Mesothelial cell of epicardium (in vitro differentiated cells): ENCODE results near the gene SEC61B. TPM values are rescaled to one million over a fixed set of nuclear protein-coding genes. Genes with fewer than 3 reads are reported as not detected.

Experiments
- DNase-seq, 2 experiments: peaks; one replicate each; pipeline ENCODE4 v3.0.0; 2021; ENCODE audit warnings: low spot score in 2 of 2; ENCODE audit not compliant: unreplicated experiment in 2 of 2
- H3K27ac Mint-ChIP-seq: 2 replicates; pipeline ENCODE4 v1.8.0; 2021; ENCODE audit warnings: mixed read lengths
- H3K27me3 Mint-ChIP-seq: 2 replicates; pipeline ENCODE4 v1.8.0; 2021; ENCODE audit warnings: low read depth, mixed read lengths
- H3K36me3 Mint-ChIP-seq: 2 replicates; pipeline ENCODE4 v1.8.0; 2021; ENCODE audit warnings: mixed read lengths
- H3K4me1 Mint-ChIP-seq: 2 replicates; pipeline ENCODE4 v1.8.0; 2021; ENCODE audit warnings: mixed read lengths
- H3K4me3 Mint-ChIP-seq: 2 replicates; pipeline ENCODE4 v1.8.0; 2021; ENCODE audit warnings: mild to moderate bottlenecking, moderate library complexity, mixed read lengths
- H3K9me3 Mint-ChIP-seq: 2 replicates; pipeline ENCODE4 v1.8.0; 2021; ENCODE audit warnings: mixed read lengths
- CTCF ChIP-seq: fragments of 200-600 bp; sonication (generic); IDR thresholded peaks from one replicate; pipeline ENCODE4 v1.5.0; 2021; ENCODE audit warnings: antibody characterized with exemption; ENCODE audit not compliant: unreplicated experiment
- total RNA-seq: library from RNA; stranded (reverse); gene quantifications from 3 replicates; pipeline ENCODE4 v1.2.1, GENCODE V29; 2021

The SEC61B gene
- total RNA-seq, 1 donor from 2014 or later: 132 TPM

- TF ChIP-seq CTCF: no peak
- DNase-seq: no peak
- no peaks in the 10 kb centered on the region for H3K27me3 Mint-ChIP-seq
- peaks cover 15% of the 10 kb centered on the region for H3K9me3 Mint-ChIP-seq
- H3K27ac Mint-ChIP-seq: no peak overlapping the region
- peaks cover 26% of the 10 kb centered on the region for H3K36me3 Mint-ChIP-seq
- H3K4me3 Mint-ChIP-seq: no peak overlapping the region
- no peaks in the 10 kb centered on the region for H3K4me1 Mint-ChIP-seq
Observed at GRCh38 chr9:99238331-99238730, 16.2 kb downstream of the SEC61B start.

DNA sequence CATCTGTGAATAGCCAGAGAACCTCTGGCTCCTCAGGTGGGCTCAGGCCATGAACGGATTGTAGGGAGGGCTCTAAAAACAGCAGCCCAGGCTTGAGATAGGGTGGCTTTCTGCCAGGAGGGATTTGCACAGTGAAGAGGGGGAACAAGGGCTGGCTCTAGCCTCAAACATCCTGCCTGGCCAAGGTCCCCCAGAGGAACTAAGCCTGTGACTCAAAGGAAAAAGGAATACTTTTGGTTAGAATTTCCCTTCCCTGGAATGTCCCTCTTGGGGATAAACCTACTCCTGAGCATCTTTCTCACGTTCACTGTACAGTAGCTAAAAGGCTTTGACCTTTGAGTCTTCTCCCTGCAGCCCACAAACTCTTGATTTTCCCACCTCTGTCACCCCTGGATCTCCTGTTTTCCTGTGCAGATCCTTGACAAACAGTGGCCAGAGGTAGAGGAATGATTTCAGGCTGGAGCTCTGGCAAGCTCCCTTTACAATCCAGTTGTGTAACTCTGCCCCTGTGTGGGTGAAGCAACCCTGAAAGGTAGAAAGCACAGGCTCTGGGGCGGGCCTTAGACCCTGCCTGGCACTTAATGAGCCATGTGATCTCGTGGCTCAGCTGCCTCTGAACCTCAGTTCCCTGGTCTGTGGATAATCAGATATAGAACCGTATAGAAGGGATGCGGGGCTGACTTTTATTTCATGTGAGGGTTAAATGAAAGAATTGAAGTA, 17.4 kb downstream of the SEC61B start:
- DNase-seq: no peak
- no peak for TF ChIP-seq CTCF
- H3K36me3 Mint-ChIP-seq: peaks cover 26% of the 10 kb centered on the region
- H3K4me1 Mint-ChIP-seq: no peaks in the 10 kb centered on the region
- H3K27me3 Mint-ChIP-seq: no peaks in the 10 kb centered on the region
- H3K27ac Mint-ChIP-seq: peak overlapping the region; percentile 44
- H3K4me3 Mint-ChIP-seq: no peak overlapping the region
- peaks cover 15% of the 10 kb centered on the region for H3K9me3 Mint-ChIP-seq

DNA sequence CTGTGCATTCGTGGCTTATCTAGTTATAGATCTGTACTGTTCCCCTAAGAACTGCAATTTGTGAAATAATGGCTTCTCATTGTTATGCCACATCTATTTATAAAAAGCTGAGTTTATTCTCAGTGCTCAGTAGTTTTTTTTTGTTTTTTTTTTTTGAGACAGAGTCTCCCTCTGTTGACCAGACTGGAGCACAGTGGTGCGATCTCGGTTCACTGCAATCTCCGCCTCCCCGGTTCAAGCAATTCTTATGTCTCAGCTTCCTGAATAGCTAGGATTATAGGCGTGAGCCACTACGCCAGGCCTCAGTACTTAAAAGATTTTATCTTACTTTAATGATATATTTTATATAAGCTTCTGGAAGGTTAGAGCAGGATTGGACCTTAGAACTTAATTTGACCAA, 19.0 kb downstream of the SEC61B start:
- Mint-ChIP-seq H3K36me3 (peaks cover 25% of the 10 kb centered on the region), H3K4me1 (no peaks in the 10 kb centered on the region), H3K27me3 (no peaks in the 10 kb centered on the region), H3K4me3 (no peak overlapping the region), H3K27ac (no peak overlapping the region), H3K9me3 (peaks cover 15% of the 10 kb centered on the region)
- TF ChIP-seq CTCF: no peak
- DNase-seq: no peak

DNA sequence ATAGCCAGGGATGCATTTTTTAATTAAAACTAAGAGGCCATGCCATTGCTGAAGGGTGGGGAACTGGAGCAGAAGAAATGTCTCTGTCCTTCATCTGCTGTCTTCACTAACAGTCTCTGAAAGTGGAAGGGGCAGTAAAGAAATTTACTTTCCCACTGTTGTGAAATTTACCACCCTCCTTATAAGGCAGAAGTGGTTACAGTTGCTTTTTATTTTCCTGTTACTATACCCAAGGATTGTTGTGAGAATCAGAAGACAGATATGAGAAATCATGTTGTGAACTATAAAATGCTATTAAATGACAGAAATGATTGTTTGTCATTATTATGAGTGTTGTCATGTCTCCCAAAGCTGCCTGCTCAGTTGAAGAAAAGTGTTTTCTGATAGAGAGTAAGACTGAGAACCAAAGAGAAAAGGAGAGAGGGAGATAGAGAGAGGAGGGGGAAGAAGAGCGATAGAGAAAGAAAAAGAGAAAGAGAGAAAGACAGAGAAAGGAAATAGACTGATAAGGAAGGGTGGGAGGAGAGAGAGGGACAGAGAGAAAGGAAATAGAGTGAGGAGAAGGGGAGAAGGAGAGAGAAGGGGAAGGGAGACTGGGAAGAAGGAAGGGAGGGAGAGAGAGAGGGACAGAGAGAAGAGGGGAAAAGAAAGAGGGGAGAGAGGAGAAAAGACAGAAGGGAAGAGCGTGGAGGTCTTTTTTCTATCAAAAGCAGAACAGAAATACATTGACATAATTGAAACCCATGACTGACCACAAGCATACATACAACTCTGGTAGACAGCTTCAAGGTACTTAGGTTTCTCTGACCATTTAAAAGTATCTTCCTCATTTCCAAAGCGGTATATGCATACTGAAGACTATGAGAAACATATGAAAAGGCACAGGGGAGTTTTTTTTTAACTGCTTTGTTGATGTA, 22.5 kb downstream of the SEC61B start:
- peaks cover 9% of the 10 kb centered on the region for H3K36me3 Mint-ChIP-seq
- DNase-seq: no peak
- TF ChIP-seq CTCF: no peak
- H3K27ac Mint-ChIP-seq: no peak overlapping the region
- H3K9me3 Mint-ChIP-seq: peaks cover 10% of the 10 kb centered on the region
- no peaks in the 10 kb centered on the region for H3K4me1 Mint-ChIP-seq
- no peaks in the 10 kb centered on the region for H3K27me3 Mint-ChIP-seq
- H3K4me3 Mint-ChIP-seq: no peak overlapping the region

DNA sequence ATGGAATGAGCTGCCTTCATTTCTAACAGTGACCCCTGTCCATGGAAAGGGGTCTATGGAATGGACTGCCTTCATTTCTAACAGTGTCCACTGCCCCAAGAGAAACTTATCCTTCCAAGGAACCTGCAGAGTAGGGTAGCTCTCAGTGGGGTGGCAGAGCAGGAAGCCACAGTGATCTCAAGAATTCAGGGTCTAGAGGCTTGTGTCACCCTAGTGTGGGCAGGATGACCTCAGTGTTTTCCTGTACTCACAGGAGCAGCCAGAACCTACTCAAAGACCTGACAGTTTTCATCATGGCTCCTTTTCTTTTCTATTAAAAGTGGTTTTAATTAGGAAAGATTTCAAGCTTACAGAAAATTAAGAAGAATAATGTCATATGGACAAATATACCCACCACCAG, 27.5 kb downstream of the SEC61B start:
- no peaks in the 10 kb centered on the region for H3K27me3 Mint-ChIP-seq

More for the DNA sequence above, 27.5 kb downstream of the SEC61B start:
- Mint-ChIP-seq H3K27ac (no peak overlapping the region), H3K4me3 (no peak overlapping the region), H3K36me3 (no peaks in the 10 kb centered on the region), H3K9me3 (peaks cover 3% of the 10 kb centered on the region), H3K4me1 (no peaks in the 10 kb centered on the region)
- TF ChIP-seq CTCF: no peak
- no peak for DNase-seq
